ENCODE measurements around the gene PPARA.
A peak's percentile ranks its signal among the peaks of the same experiment; 100 is the strongest.

Gene PPARA

GRCh38 chr22:46149512-46150033, 753 bp upstream of the PPARA start:
- Histone ChIP-seq H3K27ac (peak overlapping the region in 9 of 11 experiments; percentile 41 to 77 (median 65); a peak in 18 of 22 replicates), H3K4me2 (peak overlapping the region; percentile 90 to 99 (median 96)), H3K9me3 (replicated peaks in 1 of 11) (no peaks in the 10 kb centered on the region), H4K20me1 (peaks cover 0 to 25% (median 13%) of the 10 kb centered on the region in 11 experiments; a peak in 9 of 22 replicates), H3K36me3 (peaks cover 12 to 23% (median 17%) of the 10 kb centered on the region in 11 experiments; a peak in 19 of 22 replicates), H3K27me3 (peaks cover 0 to 17% (median 0%) of the 10 kb centered on the region in 11 experiments; a peak in 4 of 22 replicates), H3K4me3 (peak overlapping the region; percentile 70 to 96 (median 91)), H3K9ac (peak overlapping the region; percentile 58 to 88 (median 78)), H3K4me1 (peaks cover 15 to 52% (median 50%) of the 10 kb centered on the region in 10 experiments)
- no peak for TF ChIP-seq Cebpa-rat (IDR thresholded peaks at IDR 0.05)

GRCh38 chr22:46150655-46151477, 540 bp downstream of the PPARA start:
- Histone ChIP-seq H3K9me3 (replicated peaks in 1 of 11) (no peaks in the 10 kb centered on the region), H3K27ac (peak overlapping the region; percentile 69 to 86 (median 79)), H3K9ac (peak overlapping the region; percentile 84 to 93 (median 88)), H3K27me3 (peaks cover 0 to 17% (median 0%) of the 10 kb centered on the region in 11 experiments; a peak in 4 of 22 replicates), H3K4me1 (peaks cover 15 to 63% (median 50%) of the 10 kb centered on the region in 10 experiments), H3K4me2 (peak overlapping the region; percentile 92 to 100 (median 99)), H4K20me1 (peaks cover 0 to 32% (median 15%) of the 10 kb centered on the region in 11 experiments; a peak in 11 of 22 replicates), H3K36me3 (peaks cover 17 to 36% (median 26%) of the 10 kb centered on the region in 11 experiments; a peak in 19 of 22 replicates), H3K4me3 (peak overlapping the region; percentile 70 to 96 (median 91))
- TF ChIP-seq Cebpa-rat (IDR thresholded peaks at IDR 0.05): no peak

GRCh38 chr22:46153930-46154329, 3.6 kb downstream of the PPARA start:
- peaks cover 0 to 5% (median 0%) of the 10 kb centered on the region in 11 experiments; a peak in 2 of 22 replicates for H3K27me3 ChIP-seq
- no peaks in the 10 kb centered on the region for H3K9me3 ChIP-seq (replicated peaks in 1 of 11)
- H3K9ac ChIP-seq: no peak overlapping the region
- H3K4me3 ChIP-seq: no peak overlapping the region
- H3K4me1 ChIP-seq: peaks cover 15 to 62% (median 40%) of the 10 kb centered on the region in 10 experiments
- no peak overlapping the region for H3K4me2 ChIP-seq
- TF ChIP-seq Cebpa-rat (IDR thresholded peaks at IDR 0.05): no peak
- peaks cover 0 to 61% (median 18%) of the 10 kb centered on the region in 11 experiments; a peak in 11 of 22 replicates for H4K20me1 ChIP-seq
- peaks cover 18 to 59% (median 44%) of the 10 kb centered on the region in 11 experiments; a peak in 20 of 22 replicates for H3K36me3 ChIP-seq
- H3K27ac ChIP-seq: no peak overlapping the region

GRCh38 chr22:46156031-46156430, 5.7 kb downstream of the PPARA start:
- no peaks in the 10 kb centered on the region for H3K27me3 ChIP-seq
- no peaks in the 10 kb centered on the region for H3K9me3 ChIP-seq (replicated peaks in 1 of 11)
- no peak overlapping the region for H3K9ac ChIP-seq
- no peak for TF ChIP-seq Cebpa-rat (IDR thresholded peaks at IDR 0.05)
- peaks cover 14 to 55% (median 32%) of the 10 kb centered on the region in 10 experiments for H3K4me1 ChIP-seq
- H4K20me1 ChIP-seq: peaks cover 4 to 72% (median 26%) of the 10 kb centered on the region in 11 experiments; a peak in 11 of 22 replicates
- H3K36me3 ChIP-seq: peaks cover 38 to 78% (median 57%) of the 10 kb centered on the region in 11 experiments
- H3K4me3 ChIP-seq: no peak overlapping the region
- no peak overlapping the region for H3K27ac ChIP-seq
- H3K4me2 ChIP-seq: no peak overlapping the region; a peak in 1 of 22 replicates

- H3K4me1 ChIP-seq: peaks cover 1 to 43% (median 21%) of the 10 kb centered on the region in 10 experiments; a peak in 19 of 20 replicates
- H3K4me3 ChIP-seq: no peak overlapping the region
- H3K27me3 ChIP-seq: no peaks in the 10 kb centered on the region
- peaks cover 4 to 76% (median 35%) of the 10 kb centered on the region in 11 experiments; a peak in 13 of 22 replicates for H4K20me1 ChIP-seq
- H3K27ac ChIP-seq: no peak overlapping the region
- no peak overlapping the region for H3K4me2 ChIP-seq
- no peak for TF ChIP-seq Cebpa-rat (IDR thresholded peaks at IDR 0.05)
- peaks cover 43 to 88% (median 63%) of the 10 kb centered on the region in 11 experiments for H3K36me3 ChIP-seq
- no peak overlapping the region for H3K9ac ChIP-seq
- H3K9me3 ChIP-seq (replicated peaks in 1 of 11): no peaks in the 10 kb centered on the region
Measured at GRCh38 chr22:46158283-46158682, 8.0 kb downstream of the PPARA start.

- H3K36me3 ChIP-seq: peaks cover 35 to 79% (median 54%) of the 10 kb centered on the region in 11 experiments
- no peak overlapping the region for H3K27ac ChIP-seq
- no peaks in the 10 kb centered on the region for H3K27me3 ChIP-seq
- no peaks in the 10 kb centered on the region for H3K9me3 ChIP-seq (replicated peaks in 1 of 11)
- TF ChIP-seq Cebpa-rat (IDR thresholded peaks at IDR 0.05): no peak
- peaks cover 5 to 49% (median 27%) of the 10 kb centered on the region in 10 experiments; a peak in 19 of 20 replicates for H3K4me1 ChIP-seq
- peaks cover 4 to 78% (median 38%) of the 10 kb centered on the region in 11 experiments; a peak in 13 of 22 replicates for H4K20me1 ChIP-seq
- H3K4me3 ChIP-seq: no peak overlapping the region
- no peak overlapping the region for H3K4me2 ChIP-seq
- no peak overlapping the region for H3K9ac ChIP-seq
Measured at GRCh38 chr22:46159212-46159611, 8.9 kb downstream of the PPARA start.

- peaks cover 5 to 46% (median 26%) of the 10 kb centered on the region in 10 experiments; a peak in 19 of 20 replicates for H3K4me1 ChIP-seq
- TF ChIP-seq Cebpa-rat (IDR thresholded peaks at IDR 0.05): no peak
Measured at GRCh38 chr22:46159777-46160176, 9.5 kb downstream of the PPARA start.

GRCh38 chr22:46162285-46162684, 12.0 kb downstream of the PPARA start:
- peaks cover 3 to 64% (median 24%) of the 10 kb centered on the region in 11 experiments; a peak in 13 of 22 replicates for H4K20me1 ChIP-seq
- no peaks in the 10 kb centered on the region; a peak in 1 of 22 replicates for H3K9me3 ChIP-seq (replicated peaks in 1 of 11)
- no peak overlapping the region for H3K9ac ChIP-seq
- no peak overlapping the region for H3K4me3 ChIP-seq
- H3K27ac ChIP-seq: no peak overlapping the region
- TF ChIP-seq Cebpa-rat (IDR thresholded peaks at IDR 0.05): no peak
- no peak overlapping the region for H3K4me2 ChIP-seq
- H3K4me1 ChIP-seq: peaks cover 5 to 23% (median 16%) of the 10 kb centered on the region in 10 experiments; a peak in 19 of 20 replicates
- no peaks in the 10 kb centered on the region for H3K27me3 ChIP-seq
- H3K36me3 ChIP-seq: peaks cover 23 to 71% (median 50%) of the 10 kb centered on the region in 11 experiments; a peak in 21 of 22 replicates

More at GRCh38 chr22:46159777-46160176, 9.5 kb downstream of the PPARA start:
- no peak overlapping the region for H3K9ac ChIP-seq
- H3K4me2 ChIP-seq: no peak overlapping the region
- H3K36me3 ChIP-seq: peaks cover 30 to 74% (median 48%) of the 10 kb centered on the region in 11 experiments
- H3K9me3 ChIP-seq (replicated peaks in 1 of 11): no peaks in the 10 kb centered on the region
- H3K4me3 ChIP-seq: no peak overlapping the region
- no peak overlapping the region for H3K27ac ChIP-seq
- no peaks in the 10 kb centered on the region for H3K27me3 ChIP-seq
- peaks cover 4 to 75% (median 33%) of the 10 kb centered on the region in 11 experiments; a peak in 13 of 22 replicates for H4K20me1 ChIP-seq

Measured in BLaER1 treated with 17β-estradiol and CSF1 and Interleukin-3, amounts not matched to agents 10 nM and 100 nM (cell line).